GM19035 (cell line): ENCODE results near the gene ADAMTS12.
"Not testable (repeated sequence)": the region's sequence is repeated elsewhere in the genome, so short reads cannot be mapped to it uniquely, and the experiment has no call there.

ENCODE experiments used
- ATAC-seq: cut with Tn5 transposase; IDR thresholded peaks from one replicate; pipeline ENCODE4 v1.9.1; 2021; ENCODE audit not compliant: unreplicated experiment

Gene ADAMTS12

DNA sequence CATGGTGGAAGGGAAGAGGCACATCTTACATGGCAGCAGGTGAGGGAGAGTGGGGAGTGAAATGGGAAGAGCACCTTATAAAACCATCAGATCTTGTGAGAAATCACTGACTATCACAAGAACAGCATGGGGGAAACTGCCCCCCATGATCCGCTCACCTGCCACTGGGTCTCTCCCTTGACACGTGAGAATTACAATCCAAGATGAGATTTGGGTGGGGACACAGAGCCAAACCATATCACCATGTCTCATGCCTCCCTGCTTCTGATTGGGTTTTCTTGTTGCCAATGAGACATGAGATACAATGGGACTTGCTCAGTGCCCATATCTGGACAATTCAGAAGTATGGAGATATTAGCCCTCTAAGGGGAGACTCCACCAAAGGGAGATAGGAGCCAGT lies 353.6 kb downstream of the ADAMTS12 start:
- ATAC-seq: no peak

DNA sequence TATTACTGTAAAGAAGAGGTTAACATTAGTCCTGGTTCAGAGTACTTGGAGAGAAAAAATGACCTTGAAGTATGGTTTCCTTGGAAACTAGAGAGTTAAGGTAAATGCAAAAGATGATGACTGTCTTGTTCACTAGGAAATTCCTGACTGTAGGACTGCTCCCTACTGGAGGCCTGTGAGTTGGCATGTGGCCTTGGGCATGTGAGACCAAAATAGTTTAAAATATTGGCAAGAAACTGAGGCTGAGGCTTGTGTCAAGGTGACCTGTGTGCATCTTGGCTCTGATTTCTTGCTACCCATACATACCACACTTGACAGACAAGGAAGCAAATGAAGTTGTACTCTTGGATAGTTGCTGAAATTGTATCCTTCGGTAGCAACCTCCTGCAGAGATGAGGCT lies 354.6 kb downstream of the ADAMTS12 start:
- no peak for ATAC-seq

DNA sequence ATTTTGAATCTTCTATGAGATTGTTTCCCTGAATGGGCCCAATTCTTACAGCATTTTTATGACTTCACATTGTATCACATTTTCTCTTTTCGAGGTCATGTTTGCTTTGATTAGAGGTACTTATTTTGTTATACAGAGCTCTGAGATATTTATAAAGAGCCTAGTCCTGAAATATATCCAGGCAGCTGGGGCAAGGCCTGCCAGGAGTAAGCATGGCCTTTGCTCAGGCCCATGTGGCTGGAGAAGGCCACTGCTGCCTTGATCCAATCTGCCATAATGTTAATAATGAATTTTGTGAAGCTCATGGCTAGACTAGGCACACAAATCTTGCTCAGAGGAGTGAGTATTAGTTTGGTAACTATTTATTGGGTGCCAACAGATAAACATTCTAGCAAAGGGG lies 355.0 kb downstream of the ADAMTS12 start:
- ATAC-seq: no peak

DNA sequence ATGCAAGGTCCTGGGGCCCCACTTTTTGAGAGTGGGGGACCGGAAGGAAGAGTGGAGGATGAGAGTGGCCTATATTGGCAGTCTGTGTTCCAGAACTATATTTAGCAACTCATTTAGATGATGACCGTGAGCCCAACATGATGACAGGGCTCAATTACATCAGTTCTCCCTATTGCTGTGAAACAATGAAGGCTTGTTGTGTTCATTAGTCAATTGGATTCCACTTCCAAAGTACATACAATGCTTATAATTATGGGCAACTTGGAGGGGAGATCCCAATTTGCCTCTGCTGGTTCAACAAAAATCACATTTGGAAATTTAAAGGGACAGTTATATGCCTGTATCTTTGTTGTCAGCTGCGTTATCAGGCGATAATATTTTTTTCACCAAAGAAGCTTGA lies 360.0 kb downstream of the ADAMTS12 start:
- ATAC-seq: no peak

DNA sequence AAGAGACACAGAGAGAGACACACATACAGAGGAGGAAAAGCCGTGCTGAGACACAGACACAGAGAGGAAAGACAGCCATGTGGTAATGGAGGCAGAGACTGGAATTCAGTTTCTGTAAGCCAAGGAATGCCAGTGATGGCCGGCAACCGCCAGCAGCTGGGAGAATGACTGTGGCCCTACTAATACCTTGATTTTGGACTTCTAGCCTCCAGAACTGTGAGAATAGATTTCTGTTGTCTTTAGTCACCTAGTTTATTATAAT lies 360.8 kb downstream of the ADAMTS12 start:
- ATAC-seq: no peak

DNA sequence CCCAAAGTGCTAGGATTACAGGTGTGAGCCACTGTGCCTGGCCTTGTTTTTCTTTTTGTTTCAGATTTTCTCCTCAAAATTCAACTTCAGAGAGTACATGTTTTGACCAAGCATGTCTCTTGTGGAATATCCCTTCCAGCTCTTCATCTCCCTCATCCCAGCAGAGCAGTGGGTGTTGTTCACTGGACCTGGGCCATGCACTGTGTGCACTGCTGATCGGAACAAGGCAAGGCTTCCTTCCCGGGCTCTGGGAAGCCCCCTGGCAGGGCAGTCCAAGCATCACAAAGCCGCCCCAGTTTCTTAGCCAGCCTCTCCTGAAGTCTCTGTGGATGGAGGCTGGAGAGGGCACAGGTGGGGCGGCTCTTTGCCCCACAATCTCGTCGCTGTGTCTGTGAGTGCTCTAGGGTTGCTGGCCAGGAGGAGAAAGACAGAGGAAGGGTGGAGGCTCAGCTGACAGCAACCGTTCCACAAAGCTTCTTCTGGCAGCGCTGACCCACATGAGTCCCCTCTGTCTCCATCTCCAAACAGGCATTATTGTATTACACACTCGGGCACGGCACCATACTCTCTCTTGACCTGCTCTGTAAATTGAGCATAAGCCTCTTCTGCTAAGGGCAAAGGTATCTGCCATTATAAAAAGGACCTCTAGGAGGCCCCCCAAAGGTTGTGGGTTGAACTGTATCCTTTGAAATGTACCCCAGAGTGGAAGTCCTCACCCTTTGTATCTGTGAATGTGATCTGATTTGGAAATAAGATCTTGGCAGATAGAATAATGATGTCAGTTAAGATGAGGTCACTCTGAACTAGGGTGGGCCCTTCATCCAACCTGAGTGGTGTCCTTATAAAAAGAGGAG lies 361.4 kb downstream of the ADAMTS12 start:
- no peak for ATAC-seq

DNA sequence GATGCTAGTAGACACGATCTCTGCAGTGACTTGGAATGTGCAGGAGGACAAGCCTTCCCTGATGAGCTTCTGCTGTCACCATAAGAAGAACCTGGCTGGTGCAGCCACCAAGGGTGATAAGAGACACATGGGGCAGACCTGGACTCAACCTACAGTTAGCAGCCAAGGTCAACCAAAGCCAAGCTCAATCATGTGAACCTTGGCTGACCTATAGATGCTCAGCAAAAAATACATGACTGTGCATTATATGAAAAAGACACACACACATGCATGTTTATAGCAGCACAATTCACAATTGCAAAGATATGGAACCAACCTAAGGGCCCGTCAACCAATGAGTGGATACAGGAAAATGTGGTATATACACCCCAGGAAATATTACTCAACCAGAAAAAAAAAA lies 364.1 kb downstream of the ADAMTS12 start:
- no peak for ATAC-seq

DNA sequence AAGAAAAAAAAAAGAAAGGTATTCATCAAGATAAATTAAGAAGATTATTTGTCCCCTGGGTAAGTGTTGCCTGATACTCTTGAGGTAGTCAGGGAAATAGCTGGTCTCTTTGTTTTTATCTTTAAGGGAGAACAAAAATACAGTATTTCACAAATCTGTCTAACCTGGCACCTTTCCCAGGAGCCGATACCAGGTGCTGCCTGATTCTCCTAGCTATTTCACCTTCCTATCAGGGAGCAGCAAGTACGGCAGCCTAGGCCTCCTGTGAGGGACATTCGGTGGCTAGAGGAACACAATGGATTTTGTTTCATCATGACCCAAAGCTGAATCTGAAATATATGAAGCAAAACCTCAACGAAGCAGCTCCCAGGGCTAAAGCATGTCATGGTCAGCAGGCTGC lies 365.0 kb downstream of the ADAMTS12 start:
- no peak for ATAC-seq

DNA sequence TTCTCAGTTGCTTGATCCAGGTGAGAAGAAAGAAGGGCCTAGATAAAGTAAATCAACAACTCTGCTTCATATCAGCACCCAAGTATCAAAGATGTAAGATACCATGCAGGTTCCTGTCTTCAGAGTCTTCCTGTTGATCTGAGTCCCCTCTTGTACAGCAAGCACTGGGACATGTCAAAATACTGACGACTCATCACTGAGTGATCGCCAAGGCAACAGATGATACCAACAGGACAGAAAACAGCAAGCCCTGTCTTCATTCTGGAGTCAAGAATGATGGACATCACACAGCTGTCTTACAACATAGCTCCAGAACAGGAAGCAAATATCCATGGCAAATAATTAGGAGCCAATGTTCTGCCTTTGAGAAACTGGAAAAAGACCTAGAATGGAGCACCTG lies 367.3 kb downstream of the ADAMTS12 start:
- ATAC-seq: no peak

DNA sequence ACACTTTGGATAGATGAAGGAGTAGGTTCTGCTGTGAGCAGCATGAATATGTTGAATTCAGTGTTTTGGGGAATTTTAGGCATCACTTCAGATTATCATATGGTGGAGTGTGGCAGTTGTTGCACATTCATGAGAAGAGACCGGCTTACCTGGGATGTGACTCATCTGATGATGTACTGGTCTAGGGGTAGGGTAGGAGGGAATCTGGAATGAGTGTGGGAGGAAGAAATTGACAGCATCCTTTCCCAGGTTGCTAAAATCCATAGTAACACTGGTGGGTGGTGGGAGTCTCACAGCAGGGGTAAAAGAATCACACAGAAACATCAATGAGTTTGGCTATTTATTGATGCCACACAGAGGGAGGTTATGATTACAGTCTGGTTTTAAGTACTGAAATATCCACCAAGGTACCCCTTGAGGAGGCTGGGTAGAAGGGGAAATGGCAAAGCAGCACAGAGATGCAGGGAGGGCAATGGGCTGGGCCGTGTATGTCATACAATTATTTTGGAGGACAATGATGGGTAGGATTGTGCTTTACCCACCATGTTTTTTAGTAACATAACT lies 368.5 kb downstream of the ADAMTS12 start:
- ATAC-seq: no peak

DNA sequence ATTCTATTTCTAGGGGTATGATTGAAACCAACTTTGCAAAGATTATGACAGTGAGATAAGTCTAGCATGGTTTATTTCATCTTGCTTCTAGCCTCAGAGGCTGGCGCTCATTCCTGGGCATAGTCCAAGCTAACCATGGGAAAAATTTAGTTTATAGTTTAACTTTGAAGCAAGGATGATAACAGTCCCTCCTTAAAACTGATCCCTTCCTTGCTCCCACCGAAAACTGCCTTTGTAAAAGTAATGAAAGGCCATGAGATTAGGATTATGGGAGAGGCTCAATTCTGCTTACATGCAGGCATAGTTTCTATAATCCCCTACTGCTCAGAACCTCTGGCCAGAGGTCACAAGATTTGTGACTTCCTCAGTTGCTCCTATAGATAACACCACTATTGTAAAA lies 375.4 kb downstream of the ADAMTS12 start:
- ATAC-seq: no peak

DNA sequence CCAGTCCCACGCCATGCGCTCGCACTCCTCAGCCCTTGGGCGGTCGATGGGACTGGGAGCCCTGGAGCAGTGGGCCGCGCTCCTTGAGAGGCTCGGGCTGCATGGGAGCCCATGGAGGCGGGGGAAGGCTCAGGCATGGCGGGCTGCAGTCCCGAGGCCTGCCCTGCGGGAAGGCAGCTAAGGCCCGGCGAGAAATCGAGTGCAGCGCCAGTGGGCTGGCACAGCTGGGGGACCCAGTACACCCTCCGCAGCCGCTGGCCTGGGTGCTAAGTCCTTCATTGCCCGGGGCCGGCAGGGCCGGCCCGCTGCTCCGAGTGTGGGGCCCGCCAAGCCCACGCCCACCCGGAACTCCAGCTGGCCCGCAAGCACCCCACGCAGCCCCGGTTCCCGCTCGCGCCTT lies 376.4 kb downstream of the ADAMTS12 start:
- ATAC-seq: not testable (repeated sequence)

DNA sequence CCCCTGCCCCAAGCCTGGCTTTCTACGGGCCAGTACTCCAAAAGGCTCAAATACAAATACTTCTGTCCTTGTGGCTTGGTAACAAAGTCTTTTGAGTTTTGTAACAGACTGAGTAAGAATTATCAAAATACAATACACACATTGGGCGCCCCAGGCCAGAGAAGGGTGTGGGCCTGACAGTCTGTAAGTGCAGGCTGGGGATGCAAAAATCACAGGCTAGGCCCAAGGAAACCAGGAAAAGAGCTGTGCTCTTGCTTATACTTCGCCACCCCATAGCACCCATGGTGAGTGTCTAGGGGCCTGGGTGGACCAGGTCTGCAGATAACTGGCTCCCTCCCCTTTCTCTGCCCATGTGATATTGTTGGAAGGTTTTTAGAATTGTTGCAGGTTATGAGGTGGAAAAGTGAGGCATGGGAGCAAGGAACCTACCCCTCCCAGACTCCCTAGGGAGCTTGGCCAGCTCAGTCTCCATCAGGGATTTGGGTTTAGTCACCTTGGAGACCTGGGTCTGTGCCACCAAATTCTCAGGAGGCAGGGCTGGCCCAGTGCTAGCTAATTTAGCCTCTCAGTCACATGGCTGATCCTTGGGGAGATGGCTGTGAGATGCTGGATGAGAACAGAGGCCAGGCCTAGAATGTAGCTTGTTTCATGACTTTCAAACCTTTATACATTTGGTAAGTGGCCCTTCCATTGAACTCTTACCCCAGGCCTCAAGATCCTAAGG lies 378.2 kb downstream of the ADAMTS12 start:
- ATAC-seq: no peak

DNA sequence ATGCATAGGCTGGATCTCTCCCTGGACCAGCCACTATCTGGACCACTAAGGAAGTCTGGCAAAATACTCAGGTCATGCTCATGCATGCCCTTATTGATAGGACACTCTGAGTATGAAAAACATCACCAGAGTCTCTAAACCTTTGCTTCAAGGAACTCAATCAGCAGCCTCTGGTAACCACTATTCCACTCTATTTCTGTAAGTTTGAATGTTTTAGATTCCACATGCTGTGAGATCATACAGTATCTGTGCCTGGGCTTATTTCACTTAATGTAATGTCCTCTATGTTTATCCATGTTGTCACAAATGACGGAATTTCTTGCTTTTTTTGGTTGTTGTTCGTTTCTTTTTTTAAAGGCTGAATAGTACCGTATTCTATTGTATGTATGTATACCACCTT lies 382.8 kb downstream of the ADAMTS12 start:
- ATAC-seq: no peak

DNA sequence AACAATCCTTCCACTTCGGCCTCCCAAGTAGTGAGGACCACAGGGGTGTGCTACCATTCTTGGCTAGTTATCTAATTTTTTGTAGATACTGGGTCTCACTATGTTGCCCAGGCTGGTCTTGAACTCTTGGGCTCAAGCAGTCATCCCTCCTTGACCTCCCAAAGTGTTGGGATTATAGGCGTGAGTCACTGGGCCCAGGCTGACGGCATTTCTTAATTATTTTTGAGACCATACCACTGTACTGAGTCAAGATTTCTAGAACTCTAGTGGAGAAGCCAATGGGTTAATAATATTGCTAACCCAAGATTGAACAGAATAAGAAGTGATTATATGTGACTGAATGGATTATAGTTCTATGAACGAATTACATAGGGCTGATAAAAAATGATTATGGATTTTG lies 384.4 kb downstream of the ADAMTS12 start:
- ATAC-seq: no peak

DNA sequence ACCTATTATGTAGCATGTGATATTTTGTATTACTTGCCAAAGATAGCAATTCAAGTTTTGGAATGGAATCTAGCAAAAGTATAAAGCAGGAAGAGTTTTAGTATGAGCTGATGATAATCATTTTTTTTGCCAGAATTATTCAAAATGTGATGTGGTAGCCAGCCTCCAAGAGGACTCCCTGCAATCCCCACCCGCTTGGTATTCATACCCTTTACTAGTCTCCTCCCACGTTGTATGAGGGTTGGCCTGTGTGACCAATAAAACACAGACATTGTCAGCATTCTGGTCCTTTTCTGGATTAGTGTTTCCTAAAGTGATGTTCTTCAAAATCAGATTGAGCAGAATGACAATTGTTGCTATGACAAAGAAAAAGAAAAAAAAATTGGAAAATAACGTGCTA lies 387.2 kb downstream of the ADAMTS12 start:
- ATAC-seq: no peak

DNA sequence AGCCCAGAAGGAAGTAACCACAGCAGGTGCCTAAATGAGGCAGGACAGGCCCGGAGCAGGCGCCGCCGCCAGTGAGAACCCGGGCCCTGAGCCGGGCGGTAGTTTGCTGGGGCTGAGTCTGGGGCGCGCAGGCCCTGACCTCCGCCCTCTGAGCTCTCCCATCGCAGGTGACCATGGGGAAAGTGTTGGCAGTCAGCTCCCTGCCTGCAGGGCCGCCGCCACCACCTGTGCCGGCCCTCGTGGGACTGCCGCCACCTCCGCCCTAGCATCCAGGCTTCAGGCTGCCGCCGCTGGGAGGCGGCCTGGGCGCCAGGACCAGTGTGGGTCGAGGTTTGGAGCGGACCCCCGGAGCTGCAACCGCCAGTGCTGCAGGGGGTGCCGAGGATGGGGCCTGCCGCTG lies 389.9 kb downstream of the ADAMTS12 start:
- no peak for ATAC-seq

DNA sequence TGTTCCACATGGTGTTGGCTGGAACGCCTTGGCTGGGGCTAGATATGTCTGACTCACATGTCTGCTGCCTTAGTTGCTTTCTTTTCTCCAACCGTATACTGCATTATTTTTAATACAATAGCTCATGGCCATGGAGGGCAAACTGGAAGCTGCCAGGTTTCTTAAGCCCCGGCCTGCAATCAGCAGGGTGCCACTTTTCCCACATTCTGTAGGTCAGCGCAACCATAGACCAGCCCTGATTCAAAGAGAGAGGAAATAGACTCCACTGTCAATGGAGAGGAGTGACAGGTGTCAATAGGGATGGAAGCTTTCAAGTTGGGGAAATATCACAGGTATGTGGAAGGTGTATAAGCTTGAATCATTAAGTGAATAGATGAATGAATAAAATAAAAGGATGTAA lies 390.5 kb downstream of the ADAMTS12 start:
- ATAC-seq: no peak

DNA sequence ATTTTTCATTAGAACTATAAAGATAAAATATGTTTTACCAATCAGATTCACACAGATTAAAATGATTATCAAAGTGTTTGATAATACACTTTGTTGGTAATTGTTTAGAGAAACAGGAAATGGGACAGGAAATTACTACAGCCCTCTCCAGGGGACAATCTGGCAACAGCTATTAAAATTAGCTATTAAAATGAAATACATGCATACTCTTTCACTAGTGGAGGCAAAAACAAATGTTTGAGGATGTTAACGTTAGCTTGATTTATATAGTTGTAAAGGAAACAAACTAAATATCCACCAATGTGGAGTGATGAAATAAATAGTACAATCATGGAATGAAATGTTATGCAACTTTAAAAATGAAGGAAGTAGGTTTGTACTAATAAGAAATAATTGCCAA lies 397.3 kb downstream of the ADAMTS12 start:
- no peak for ATAC-seq

DNA sequence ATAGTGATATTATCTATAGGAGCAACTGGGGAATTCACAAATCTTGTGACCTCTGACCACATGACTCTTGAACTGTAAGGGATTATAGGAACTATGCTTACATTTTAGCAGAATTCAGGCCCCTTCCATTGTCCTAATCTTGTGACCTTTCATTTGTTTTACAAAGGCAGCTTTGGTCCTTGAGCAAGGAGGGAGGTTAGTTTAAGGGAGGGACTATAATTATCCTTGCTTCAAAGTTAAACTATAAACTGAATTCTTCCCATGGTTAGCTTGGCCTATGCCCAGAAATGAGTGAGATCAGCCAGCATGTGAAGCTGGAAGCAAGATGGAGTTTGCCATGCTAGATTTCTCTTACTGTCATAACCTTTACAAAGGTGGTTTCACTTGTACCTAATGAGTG lies 399.8 kb downstream of the ADAMTS12 start:
- no peak for ATAC-seq

DNA sequence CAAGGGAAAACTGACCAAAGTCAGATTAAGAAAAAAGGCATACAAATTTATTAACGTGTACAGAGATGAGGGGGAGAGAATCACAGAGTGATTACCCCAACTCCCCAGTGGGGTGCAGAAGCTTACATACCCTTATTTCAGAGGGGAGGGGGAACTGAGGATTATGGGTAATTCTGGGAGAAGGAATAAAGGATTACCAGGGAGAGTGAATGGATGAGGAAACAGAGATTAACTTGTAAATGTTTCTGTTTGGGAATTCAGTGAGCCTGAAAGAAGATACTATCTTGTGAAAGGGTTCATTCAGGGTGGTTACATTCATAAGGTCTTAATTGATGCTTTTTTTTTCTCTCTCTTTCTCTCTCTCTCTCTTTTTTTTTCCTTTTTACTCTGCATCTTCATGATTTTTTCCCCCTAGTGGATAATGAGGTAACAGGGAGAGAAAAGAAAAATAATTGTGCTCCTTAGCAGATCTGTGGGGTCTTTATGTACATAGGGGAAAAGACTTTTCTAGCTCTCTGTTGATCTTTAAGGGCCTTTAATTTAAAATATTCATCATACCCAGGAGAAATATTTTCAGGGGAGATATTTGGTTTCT lies 401.6 kb downstream of the ADAMTS12 start:
- no peak for ATAC-seq

DNA sequence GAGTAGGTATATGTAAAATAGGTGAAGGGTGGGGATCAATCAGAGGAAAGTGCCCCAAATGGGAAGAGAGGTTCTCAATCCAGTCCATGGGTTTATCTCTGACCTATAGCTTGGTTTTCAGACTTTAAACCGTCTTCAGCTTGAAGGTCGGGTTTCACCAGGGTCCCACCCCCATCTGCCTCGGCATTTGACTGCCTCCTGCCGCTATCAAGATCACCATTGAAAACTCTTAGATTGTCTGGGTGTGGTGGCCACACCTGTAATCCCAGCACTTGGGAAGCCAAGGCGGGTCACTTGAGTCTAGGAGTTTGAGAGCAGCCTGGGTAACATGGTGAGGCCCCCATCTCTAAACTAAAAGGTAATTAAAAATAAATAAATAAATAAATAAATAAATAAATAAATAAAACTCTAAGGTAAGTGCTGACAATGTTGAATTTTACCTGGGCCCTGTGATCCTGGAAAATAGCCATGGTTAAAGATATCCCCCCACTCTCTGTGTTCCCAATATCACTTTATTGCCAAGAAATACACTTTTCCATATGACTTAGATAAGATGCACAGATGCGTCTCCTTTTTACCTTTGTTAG lies 402.2 kb downstream of the ADAMTS12 start:
- ATAC-seq: no peak
